Transverse colon (tissue), 4 donors: Measurements from ENCODE around the gene ELAVL3.

Experiments used
- EP300 ChIP-seq: sonication (generic); formaldehyde crosslinking; IDR thresholded peaks from one replicate; pipeline ENCODE4 v1.6.1; 2017; ENCODE audit warnings: antibody characterized with exemption, low read depth
- POLR2AphosphoS5 ChIP-seq, 3 donors: sonication (generic); formaldehyde crosslinking; IDR thresholded peaks; one replicate each; pipeline ENCODE4 v1.6.1; 2016; ENCODE audit warnings: antibody characterized with exemption in 3 of 3
- TF ChIP-seq, protein P1 (sequence below), 5 experiments: fragments of 200-600 bp in 3 of 5; fragments of 450-650 bp in 2 of 5; sonication (generic) in 3 of 5; IDR thresholded peaks; 1 replicate in 2 of 5; 2 replicates in 3 of 5; pipeline ENCODE4 v1.5.1; 2016 to 2017; ENCODE audit warnings: antibody characterized with exemption in 5 of 5, inconsistent platforms in 3 of 5, mild to moderate bottlenecking in 2 of 5, moderate library complexity in 1 of 5

DNA sequence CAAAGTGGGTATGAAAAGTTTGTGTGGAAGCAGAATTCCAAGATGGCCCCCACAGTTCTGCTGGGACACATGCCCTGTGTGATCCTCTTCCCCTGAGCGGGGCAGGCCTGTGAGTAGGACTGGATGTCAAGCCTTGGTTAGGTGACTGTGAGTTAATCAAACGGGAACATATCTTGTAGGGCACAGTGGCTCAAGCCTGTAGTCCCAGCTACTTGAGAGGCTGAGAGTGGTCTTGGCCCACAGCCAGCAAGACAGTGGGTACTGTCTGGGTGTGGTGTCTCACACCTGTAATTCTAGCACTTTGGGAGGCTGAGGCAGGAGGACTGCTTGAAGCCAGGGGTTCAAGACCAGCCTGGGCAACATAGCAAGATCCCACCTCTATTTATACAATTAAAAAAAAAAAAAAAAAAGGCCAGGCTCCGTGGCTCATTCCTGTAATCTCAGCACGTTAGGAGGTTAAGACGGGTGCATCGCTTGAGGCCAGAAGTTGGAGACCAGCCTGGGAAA lies 18.4 kb upstream of the ELAVL3 start:
- TF ChIP-seq POLR2AphosphoS5 (IDR thresholded peaks at IDR 0.05) (no peak), EP300 (no peak)
- TF ChIP-seq, protein P1, sequence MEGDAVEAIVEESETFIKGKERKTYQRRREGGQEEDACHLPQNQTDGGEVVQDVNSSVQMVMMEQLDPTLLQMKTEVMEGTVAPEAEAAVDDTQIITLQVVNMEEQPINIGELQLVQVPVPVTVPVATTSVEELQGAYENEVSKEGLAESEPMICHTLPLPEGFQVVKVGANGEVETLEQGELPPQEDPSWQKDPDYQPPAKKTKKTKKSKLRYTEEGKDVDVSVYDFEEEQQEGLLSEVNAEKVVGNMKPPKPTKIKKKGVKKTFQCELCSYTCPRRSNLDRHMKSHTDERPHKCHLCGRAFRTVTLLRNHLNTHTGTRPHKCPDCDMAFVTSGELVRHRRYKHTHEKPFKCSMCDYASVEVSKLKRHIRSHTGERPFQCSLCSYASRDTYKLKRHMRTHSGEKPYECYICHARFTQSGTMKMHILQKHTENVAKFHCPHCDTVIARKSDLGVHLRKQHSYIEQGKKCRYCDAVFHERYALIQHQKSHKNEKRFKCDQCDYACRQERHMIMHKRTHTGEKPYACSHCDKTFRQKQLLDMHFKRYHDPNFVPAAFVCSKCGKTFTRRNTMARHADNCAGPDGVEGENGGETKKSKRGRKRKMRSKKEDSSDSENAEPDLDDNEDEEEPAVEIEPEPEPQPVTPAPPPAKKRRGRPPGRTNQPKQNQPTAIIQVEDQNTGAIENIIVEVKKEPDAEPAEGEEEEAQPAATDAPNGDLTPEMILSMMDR (IDR thresholded peaks at IDR 0.05), result no peak
